ENCODE measurements around the gene MCF2.
A peak's percentile ranks its signal among the peaks of the same experiment; 100 is the strongest.

MCF2 gene, protein sequence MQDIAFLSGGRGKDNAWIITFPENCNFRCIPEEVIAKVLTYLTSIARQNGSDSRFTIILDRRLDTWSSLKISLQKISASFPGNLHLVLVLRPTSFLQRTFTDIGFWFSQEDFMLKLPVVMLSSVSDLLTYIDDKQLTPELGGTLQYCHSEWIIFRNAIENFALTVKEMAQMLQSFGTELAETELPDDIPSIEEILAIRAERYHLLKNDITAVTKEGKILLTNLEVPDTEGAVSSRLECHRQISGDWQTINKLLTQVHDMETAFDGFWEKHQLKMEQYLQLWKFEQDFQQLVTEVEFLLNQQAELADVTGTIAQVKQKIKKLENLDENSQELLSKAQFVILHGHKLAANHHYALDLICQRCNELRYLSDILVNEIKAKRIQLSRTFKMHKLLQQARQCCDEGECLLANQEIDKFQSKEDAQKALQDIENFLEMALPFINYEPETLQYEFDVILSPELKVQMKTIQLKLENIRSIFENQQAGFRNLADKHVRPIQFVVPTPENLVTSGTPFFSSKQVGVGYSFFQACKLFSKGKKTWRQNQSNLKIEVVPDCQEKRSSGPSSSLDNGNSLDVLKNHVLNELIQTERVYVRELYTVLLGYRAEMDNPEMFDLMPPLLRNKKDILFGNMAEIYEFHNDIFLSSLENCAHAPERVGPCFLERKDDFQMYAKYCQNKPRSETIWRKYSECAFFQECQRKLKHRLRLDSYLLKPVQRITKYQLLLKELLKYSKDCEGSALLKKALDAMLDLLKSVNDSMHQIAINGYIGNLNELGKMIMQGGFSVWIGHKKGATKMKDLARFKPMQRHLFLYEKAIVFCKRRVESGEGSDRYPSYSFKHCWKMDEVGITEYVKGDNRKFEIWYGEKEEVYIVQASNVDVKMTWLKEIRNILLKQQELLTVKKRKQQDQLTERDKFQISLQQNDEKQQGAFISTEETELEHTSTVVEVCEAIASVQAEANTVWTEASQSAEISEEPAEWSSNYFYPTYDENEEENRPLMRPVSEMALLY

DNA sequence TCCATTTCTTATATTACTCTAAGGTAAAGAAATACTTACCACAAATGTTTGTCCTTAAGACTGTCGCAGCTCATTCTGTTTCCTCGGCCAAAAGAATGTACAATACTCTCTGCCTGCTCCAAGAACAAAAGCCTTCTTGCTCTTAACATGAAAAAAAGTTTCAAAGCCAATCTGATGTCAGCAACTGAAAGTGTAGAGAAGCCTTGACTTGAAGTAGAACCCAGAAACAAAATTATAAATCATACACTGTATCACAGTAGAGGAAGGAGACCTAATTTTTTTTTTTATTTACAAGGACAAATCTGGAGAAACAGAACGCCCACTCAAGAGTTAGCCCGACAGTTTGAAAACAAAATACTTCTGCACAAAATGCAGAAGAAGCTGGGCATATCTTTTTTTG lies at the start of gene MCF2:
MCF2 (minus strand) TSS at position 101 of the 400 bp plus-strand sequence. CDS start 56,423 bp downstream, outside the sequence.
- Mint-ChIP-seq H3K36me3 (peaks cover 0 to 2% of the 10 kb centered on the region in 2 donors), H3K4me3 (no peak within 1 kb of the TSS), H3K9me3 (peaks cover 0 to 2% of the 10 kb centered on the region in 2 donors), H3K27ac (no peak within 1 kb of the TSS), H3K27me3 (no peaks in the 10 kb centered on the region), H3K4me1 (no peaks in the 10 kb centered on the region)
- DNase-seq (no peak), ATAC-seq (replicated peaks) (no peak)

DNA sequence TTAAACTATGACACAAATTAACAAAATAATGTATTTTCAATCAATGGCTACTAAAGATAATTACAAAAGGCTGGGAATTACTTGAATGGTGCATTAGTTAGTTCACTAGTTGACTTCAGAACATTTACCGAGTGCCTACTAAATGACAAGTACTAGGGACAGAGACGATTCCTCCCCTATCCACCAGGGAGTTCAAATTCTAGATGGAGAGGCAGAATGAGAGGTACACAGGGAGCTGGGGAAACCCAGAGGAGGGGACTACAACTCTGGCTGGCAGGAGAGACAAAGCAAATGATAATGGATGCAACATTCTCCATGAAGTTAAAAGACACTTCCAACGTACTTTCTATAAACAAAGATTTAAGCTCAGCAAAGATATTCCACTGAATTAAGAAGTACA lies 43.1 kb upstream of the MCF2 start:
- no peaks in the 10 kb centered on the region for H3K4me1 Mint-ChIP-seq
- H3K27me3 Mint-ChIP-seq: no peaks in the 10 kb centered on the region
- no peak overlapping the region for H3K27ac Mint-ChIP-seq
- DNase-seq (no peak), ATAC-seq (replicated peaks) (no peak)
- no peak overlapping the region for H3K4me3 Mint-ChIP-seq
- peaks cover 7 to 20% of the 10 kb centered on the region in 2 donors for H3K9me3 Mint-ChIP-seq
- H3K36me3 Mint-ChIP-seq: peaks cover 30 to 35% of the 10 kb centered on the region in 2 donors

DNA sequence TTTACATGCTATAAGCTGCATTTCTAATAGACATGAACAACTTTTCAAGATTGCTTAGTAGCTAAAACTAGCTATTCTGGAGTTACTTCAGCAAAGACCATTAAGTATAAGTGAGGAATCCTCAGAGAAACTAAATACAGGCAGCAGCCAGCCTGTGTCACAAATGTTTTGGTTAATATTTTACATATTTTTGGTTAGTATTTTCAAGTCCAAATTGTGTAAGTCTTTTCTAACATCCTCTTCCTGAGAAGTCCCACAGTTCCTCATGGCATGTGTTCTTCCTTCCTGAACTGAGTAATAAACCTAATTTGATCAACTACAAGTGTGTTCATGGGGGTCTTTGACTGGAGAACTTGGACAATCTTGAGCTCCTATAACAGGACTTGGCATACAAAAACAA lies 42.4 kb upstream of the MCF2 start:
- no peaks in the 10 kb centered on the region for H3K27me3 Mint-ChIP-seq
- no peaks in the 10 kb centered on the region for H3K4me1 Mint-ChIP-seq

DNA sequence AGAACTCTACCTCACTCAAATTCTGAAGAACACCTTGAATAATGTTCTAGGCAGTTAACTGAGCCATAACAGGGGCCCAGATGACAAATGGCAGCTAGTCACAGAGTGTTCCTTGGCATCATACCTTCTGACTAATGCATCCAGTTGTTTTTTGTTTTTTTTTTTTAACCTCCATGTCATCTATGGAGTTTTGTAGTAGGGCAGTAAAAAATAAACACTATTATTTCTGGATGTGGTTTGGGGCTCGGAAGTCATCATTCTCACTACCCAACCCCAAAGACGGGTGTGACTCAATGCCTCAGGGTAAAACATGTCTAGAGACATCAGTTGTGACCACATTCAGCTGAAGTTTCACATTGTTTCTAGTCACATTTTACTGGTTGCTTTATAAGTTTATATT lies 31.2 kb upstream of the MCF2 start:
- Mint-ChIP-seq H3K4me1 (no peaks in the 10 kb centered on the region), H3K27ac (no peak overlapping the region), H3K36me3 (peaks cover 8 to 15% of the 10 kb centered on the region in 2 donors), H3K9me3 (no peaks in the 10 kb centered on the region), H3K4me3 (no peak overlapping the region), H3K27me3 (peaks cover 0 to 3% of the 10 kb centered on the region in 2 donors)
- ATAC-seq (replicated peaks) (no peak), DNase-seq (no peak)

More for the DNA sequence above, 42.4 kb upstream of the MCF2 start:
- Mint-ChIP-seq H3K9me3 (peaks cover 7 to 16% of the 10 kb centered on the region in 2 donors), H3K4me3 (no peak overlapping the region), H3K27ac (no peak overlapping the region), H3K36me3 (peaks cover 27 to 29% of the 10 kb centered on the region in 2 donors)
- DNase-seq (no peak), ATAC-seq (replicated peaks) (no peak)

DNA sequence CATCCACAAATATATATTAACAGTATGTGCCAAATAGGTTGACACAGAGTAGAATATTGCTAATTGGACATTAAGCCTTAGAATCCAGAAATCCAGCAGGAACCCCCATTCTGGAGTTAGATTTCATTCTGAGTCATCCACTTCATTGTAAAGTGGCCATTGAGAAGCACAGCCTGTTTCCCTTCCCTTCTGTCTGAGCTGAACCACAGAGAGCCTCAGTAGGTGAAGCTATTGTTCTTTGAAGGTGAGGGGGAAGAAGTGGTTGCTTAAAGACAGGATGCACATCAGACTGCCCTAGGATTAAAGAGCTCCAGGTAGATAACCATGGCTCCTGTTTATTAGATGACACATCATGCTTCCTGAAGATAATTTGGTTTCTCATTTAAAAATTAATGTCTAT lies 30.6 kb upstream of the MCF2 start:
- Mint-ChIP-seq H3K27me3 (peaks cover 0 to 3% of the 10 kb centered on the region in 2 donors), H3K9me3 (no peaks in the 10 kb centered on the region), H3K36me3 (peaks cover 8 to 18% of the 10 kb centered on the region in 2 donors), H3K4me3 (no peak overlapping the region), H3K27ac (no peak overlapping the region), H3K4me1 (no peaks in the 10 kb centered on the region)
- no peak for ATAC-seq (replicated peaks)
- DNase-seq: no peak

DNA sequence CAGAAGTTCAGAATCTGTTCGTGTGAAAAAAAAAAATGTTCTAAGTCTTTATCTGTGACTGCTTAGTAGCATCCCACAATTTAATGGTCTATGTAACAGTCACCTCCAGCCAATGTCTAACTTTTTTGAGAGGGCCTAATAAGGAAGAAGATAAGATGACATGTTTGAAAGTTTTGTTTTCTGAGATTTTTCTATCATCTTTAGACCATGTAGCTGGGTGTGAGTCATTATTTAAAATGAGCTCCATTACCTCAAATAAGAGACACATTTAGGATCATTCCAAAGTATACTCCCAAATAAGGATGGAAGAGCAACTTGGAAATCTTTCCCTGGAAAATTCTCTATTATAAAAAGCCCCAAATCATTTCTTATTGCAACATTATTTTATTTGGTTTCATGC lies 28.2 kb upstream of the MCF2 start:
- DNase-seq (no peak), ATAC-seq (replicated peaks) (no peak)
- H3K27ac Mint-ChIP-seq: no peak overlapping the region
- peaks cover 0 to 3% of the 10 kb centered on the region in 2 donors for H3K27me3 Mint-ChIP-seq
- H3K9me3 Mint-ChIP-seq: no peaks in the 10 kb centered on the region
- H3K36me3 Mint-ChIP-seq: peaks cover 13 to 22% of the 10 kb centered on the region in 2 donors
- H3K4me3 Mint-ChIP-seq: no peak overlapping the region
- H3K4me1 Mint-ChIP-seq: no peaks in the 10 kb centered on the region

DNA sequence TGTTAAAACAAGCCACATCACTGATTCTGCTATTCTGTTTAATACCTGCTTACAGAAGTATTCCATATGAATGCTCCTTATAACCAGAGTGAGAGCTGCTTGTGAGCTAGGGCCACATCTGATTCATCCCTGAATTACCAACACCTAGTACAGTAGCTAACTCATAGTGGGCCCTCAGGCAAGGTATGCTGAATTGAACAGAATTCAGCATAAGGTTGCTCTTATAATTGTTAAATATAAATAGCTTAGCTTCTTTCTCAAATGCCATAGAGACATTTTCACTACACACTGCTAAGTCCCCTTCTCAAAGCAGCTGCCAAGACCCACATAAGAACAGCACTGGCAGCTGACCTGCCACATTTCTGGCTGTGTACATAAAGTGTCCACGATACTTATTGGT lies 27.0 kb upstream of the MCF2 start:
- Mint-ChIP-seq H3K27me3 (no peaks in the 10 kb centered on the region), H3K4me1 (no peaks in the 10 kb centered on the region), H3K4me3 (no peak overlapping the region), H3K27ac (no peak overlapping the region), H3K36me3 (peaks cover 10 to 18% of the 10 kb centered on the region in 2 donors), H3K9me3 (no peaks in the 10 kb centered on the region)
- DNase-seq: no peak
- ATAC-seq (replicated peaks): no peak

DNA sequence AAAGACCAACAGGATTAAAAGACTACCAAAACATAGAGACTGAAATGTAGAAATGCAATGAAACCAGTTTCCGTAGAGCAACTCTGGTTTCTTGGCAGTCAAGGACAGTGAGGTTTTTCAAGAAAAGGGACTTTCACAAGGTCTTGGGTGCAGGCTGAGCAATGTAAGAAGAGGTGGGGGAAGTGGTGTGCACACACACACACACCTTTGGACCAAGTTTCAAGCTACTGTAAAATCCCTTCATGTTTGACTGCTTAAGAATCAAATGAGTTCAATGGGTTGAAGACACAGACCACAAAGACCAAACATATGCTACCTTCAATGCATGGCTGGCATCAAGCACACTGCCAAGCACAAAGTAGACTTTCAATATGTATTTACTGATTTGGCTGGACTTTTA lies 17.8 kb upstream of the MCF2 start:
- Mint-ChIP-seq H3K27me3 (no peaks in the 10 kb centered on the region), H3K36me3 (peaks cover 2 to 5% of the 10 kb centered on the region in 2 donors), H3K27ac (no peak overlapping the region), H3K4me1 (peaks cover 2 to 10% of the 10 kb centered on the region in 2 donors), H3K9me3 (no peaks in the 10 kb centered on the region), H3K4me3 (no peak overlapping the region)
- DNase-seq: no peak
- ATAC-seq (replicated peaks): peak; percentile 88 to 94

DNA sequence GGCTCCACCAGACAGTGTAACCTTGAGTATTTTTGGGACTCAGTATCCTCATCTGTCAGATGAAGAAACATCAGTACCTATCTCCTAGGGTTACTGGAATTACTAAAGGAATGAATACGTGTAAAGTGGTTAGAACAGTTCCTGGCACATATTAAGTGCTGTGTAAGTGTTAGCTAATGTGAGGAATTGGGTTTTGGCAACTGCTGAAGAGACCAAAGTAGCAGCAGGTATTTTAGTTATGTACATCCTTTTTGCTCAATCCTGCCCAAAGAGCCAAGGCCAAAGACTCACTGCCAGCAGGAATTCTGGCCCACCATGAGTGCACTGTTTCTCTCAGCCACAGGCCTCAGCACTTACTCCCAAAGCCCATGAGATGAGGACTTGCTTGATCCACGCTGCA lies 16.7 kb upstream of the MCF2 start:
- Mint-ChIP-seq H3K27me3 (no peaks in the 10 kb centered on the region), H3K4me3 (no peak overlapping the region), H3K9me3 (no peaks in the 10 kb centered on the region), H3K27ac (no peak overlapping the region), H3K4me1 (peaks cover 2 to 11% of the 10 kb centered on the region in 2 donors), H3K36me3 (peaks cover 4 to 9% of the 10 kb centered on the region in 2 donors)
- ATAC-seq (replicated peaks) (no peak), DNase-seq (no peak)

DNA sequence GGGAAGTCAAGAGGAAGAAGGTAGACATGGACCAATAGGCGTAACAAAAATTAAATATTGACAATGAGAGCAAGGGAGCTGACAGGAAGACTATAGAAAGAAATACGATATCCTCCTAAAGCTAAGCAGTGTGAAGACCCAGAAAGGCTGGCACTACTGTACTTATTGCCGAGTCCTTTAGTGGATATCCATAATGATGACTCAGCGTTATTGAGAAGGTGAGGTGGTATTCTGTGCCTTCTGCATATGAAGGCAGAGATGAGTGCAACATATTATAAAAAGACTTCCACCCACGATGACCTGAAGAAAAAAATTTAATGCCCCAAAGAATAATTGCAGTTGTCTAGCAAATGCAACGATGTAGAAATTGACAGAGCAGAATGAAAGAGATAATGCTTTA lies 13.0 kb upstream of the MCF2 start:
- Mint-ChIP-seq H3K4me1 (peaks cover 1 to 11% of the 10 kb centered on the region in 2 donors), H3K9me3 (no peaks in the 10 kb centered on the region), H3K4me3 (no peak overlapping the region), H3K36me3 (peaks cover 3 to 11% of the 10 kb centered on the region in 2 donors), H3K27ac (no peak overlapping the region), H3K27me3 (no peaks in the 10 kb centered on the region)
- no peak for ATAC-seq (replicated peaks)
- DNase-seq: no peak

DNA sequence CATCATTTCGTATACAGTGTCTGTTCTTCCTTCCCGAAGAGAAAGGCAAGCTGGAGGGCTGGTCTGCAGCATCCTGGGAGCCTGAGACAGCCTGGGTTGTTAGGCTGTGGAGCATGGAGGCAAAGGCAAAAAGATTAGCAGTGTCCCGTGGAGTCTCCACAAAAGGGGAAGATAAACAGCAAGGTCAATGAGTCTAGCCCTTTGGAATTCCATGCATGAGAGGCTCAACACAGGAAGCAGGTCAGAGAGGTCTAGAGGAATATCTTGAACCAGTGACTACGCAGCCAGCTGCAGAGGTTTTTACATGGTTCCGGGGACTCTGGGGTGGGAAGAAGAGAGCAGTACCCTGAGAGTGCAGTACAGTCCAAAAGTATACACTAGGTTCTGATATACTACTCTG lies 12.2 kb upstream of the MCF2 start:
- Mint-ChIP-seq H3K9me3 (no peaks in the 10 kb centered on the region), H3K27ac (no peak overlapping the region), H3K36me3 (peaks cover 3 to 11% of the 10 kb centered on the region in 2 donors), H3K4me1 (peaks cover 0 to 11% of the 10 kb centered on the region in 2 donors), H3K27me3 (no peaks in the 10 kb centered on the region), H3K4me3 (no peak overlapping the region)
- ATAC-seq (replicated peaks): no peak
- DNase-seq: no peak

DNA sequence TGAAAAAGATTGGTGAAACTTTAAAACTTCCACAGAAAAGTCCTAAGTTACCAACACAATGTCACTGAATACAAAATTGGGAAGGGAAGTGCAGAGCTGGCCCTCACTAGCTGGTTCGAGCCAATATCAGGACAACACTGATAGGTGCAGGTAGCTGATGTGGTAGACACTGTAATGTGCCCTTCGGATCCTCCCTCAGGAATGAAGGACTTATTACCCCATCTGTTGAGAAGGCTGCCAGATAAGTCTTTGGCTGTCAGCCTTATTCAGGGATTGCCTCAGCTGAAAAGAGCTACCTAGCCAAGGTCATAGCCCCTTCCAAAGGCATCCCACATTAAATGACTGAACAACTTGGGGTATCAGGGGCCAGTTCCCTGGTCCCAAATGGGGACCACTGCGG lies 5.3 kb downstream of the MCF2 start:
- no peak for ATAC-seq (replicated peaks)
- Mint-ChIP-seq H3K4me1 (no peaks in the 10 kb centered on the region), H3K27ac (no peak overlapping the region), H3K27me3 (no peaks in the 10 kb centered on the region), H3K36me3 (peaks cover 0 to 2% of the 10 kb centered on the region in 2 donors), H3K4me3 (no peak overlapping the region), H3K9me3 (peaks cover 0 to 2% of the 10 kb centered on the region in 2 donors)
- DNase-seq: no peak

DNA sequence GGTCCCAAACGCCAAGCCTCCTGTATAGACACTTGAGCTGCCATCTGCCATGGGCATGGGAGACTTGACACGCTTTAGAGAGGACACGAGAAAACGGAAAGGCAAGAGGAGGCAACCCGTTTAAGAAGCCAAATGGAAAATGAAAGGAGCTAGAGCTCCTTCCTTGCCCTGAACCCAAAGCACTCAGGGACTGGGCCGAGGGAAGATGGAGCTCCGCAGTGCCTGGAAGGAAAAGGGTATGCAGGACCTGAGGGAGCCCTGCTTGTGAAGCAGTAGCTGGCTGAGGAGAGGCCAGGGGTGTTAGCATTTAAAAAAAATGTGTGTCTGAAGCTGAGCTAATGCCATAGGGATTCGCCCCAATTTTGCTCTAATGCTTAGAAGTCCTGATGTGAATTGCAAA lies 15.1 kb downstream of the MCF2 start:
- Mint-ChIP-seq H3K27ac (no peak overlapping the region), H3K9me3 (no peaks in the 10 kb centered on the region), H3K4me3 (no peak overlapping the region), H3K4me1 (peaks cover 3 to 6% of the 10 kb centered on the region in 2 donors), H3K36me3 (peaks cover 0 to 4% of the 10 kb centered on the region in 2 donors), H3K27me3 (peaks cover 15 to 28% of the 10 kb centered on the region in 2 donors)
- ATAC-seq (replicated peaks) (no peak), DNase-seq (no peak)

DNA sequence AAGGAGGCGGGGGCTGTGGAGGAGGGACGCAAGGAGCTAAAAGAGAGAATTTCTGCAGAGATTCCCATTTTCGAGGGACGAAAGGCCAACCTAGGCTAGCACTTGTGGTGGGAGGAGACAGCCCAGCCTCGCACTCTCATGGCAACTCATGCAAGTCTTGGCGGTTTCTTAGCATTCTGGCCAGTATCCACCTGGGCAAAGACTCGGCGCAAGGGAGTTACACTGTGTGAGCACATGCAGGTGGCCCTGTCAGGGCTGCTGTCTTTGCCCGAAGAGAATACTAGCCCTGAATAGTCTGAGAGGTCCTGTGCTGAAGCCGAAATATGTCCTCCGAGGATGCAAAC lies 15.5 kb downstream of the MCF2 start:
- no peak overlapping the region for H3K27ac Mint-ChIP-seq
- H3K27me3 Mint-ChIP-seq: peaks cover 15 to 28% of the 10 kb centered on the region in 2 donors
- H3K4me1 Mint-ChIP-seq: peaks cover 3 to 6% of the 10 kb centered on the region in 2 donors
- H3K9me3 Mint-ChIP-seq: no peaks in the 10 kb centered on the region
- H3K4me3 Mint-ChIP-seq: no peak overlapping the region
- DNase-seq (no peak), ATAC-seq (replicated peaks) (no peak)
- H3K36me3 Mint-ChIP-seq: peaks cover 0 to 4% of the 10 kb centered on the region in 2 donors

All from stimulated activated naive B cell treated with anti-CD40 and anti-IgM and Interleukin-4, amounts not matched to agents 10 μg/mL and 1 μg/mL and 100 μg/mL, for 72 hours (primary cell).